Measurements from ENCODE around the gene ZNF280D.

GRCh38 chr15:56729561-56729960, 3.7 kb downstream of the ZNF280D start:
- no peak for TF ChIP-seq FOXP2 (optimal IDR thresholded peaks at IDR 0.05; ENCODE audit: borderline replicate concordance, extremely low read depth, extremely low read length, insufficient read depth)
- TF ChIP-seq, protein P1, sequence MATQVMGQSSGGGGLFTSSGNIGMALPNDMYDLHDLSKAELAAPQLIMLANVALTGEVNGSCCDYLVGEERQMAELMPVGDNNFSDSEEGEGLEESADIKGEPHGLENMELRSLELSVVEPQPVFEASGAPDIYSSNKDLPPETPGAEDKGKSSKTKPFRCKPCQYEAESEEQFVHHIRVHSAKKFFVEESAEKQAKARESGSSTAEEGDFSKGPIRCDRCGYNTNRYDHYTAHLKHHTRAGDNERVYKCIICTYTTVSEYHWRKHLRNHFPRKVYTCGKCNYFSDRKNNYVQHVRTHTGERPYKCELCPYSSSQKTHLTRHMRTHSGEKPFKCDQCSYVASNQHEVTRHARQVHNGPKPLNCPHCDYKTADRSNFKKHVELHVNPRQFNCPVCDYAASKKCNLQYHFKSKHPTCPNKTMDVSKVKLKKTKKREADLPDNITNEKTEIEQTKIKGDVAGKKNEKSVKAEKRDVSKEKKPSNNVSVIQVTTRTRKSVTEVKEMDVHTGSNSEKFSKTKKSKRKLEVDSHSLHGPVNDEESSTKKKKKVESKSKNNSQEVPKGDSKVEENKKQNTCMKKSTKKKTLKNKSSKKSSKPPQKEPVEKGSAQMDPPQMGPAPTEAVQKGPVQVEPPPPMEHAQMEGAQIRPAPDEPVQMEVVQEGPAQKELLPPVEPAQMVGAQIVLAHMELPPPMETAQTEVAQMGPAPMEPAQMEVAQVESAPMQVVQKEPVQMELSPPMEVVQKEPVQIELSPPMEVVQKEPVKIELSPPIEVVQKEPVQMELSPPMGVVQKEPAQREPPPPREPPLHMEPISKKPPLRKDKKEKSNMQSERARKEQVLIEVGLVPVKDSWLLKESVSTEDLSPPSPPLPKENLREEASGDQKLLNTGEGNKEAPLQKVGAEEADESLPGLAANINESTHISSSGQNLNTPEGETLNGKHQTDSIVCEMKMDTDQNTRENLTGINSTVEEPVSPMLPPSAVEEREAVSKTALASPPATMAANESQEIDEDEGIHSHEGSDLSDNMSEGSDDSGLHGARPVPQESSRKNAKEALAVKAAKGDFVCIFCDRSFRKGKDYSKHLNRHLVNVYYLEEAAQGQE (IDR thresholded peaks at IDR 0.05; ENCODE audit: insufficient read depth in 1 of 2, low read depth in 2 of 2, low read length in 2 of 2) = no peak
